Measurements from ENCODE around the gene SLC4A3. TPM values are rescaled to one million over a fixed set of nuclear protein-coding genes. Genes with fewer than 3 reads are reported as not detected.

SLC4A3 gene
- total RNA-seq, 1 donor from 2014 or later: 13.5 TPM

- H3K36me3 ChIP-seq: no peaks in the 10 kb centered on the region
- H3K27ac ChIP-seq: no peak overlapping the region
- peaks cover 5% of the 10 kb centered on the region for H3K4me1 ChIP-seq
- intact Hi-C loops (cut with DNase I): no loop called here
- no peaks in the 10 kb centered on the region for H3K27me3 ChIP-seq
- no peak overlapping the region for H3K4me3 ChIP-seq
- TF ChIP-seq CTCF (IDR thresholded peaks at IDR 0.05) (no peak), POLR2AphosphoS5 (IDR thresholded peaks at IDR 0.05; ENCODE audit: insufficient read depth in 1 of 2, low read depth in 1 of 2) (no peak), POLR2A (IDR thresholded peaks at IDR 0.05) (no peak)
- peak in 1 of 2 donors; percentile 82 for DNase-seq (ENCODE audit: extremely low spot score in 2 of 2)
- H3K9me3 ChIP-seq: no peaks in the 10 kb centered on the region
Measured at GRCh38 chr2:219638217-219638947, 11.0 kb downstream of the SLC4A3 start.

GRCh38 chr2:219638948-219639755, 11.7 kb downstream of the SLC4A3 start:
- Histone ChIP-seq H3K4me3 (no peak overlapping the region), H3K36me3 (no peaks in the 10 kb centered on the region), H3K27ac (no peak overlapping the region), H3K4me1 (peaks cover 5% of the 10 kb centered on the region), H3K27me3 (no peaks in the 10 kb centered on the region), H3K9me3 (no peaks in the 10 kb centered on the region)
- intact Hi-C loops (cut with DNase I): no loop called here
- peak; percentile 46 to 52 for DNase-seq (ENCODE audit: extremely low spot score in 2 of 2)
- TF ChIP-seq POLR2AphosphoS5 (IDR thresholded peaks at IDR 0.05; ENCODE audit: insufficient read depth in 1 of 2, low read depth in 1 of 2): no peak
- TF ChIP-seq CTCF (IDR thresholded peaks at IDR 0.05): no peak
- TF ChIP-seq POLR2A (IDR thresholded peaks at IDR 0.05): no peak

GRCh38 chr2:219641390-219642068, 14.1 kb downstream of the SLC4A3 start:
- H3K4me3 ChIP-seq: no peak overlapping the region
- DNase-seq (ENCODE audit: extremely low spot score in 2 of 2): peak; percentile 83 to 84
- intact Hi-C loops (cut with DNase I): loop anchor here (5.0 kb wide), 2 partner anchors 99 to 144 kb away; partner anchors contain the start of genes CHPF, GMPPA and TMEM198
- H3K27me3 ChIP-seq: no peaks in the 10 kb centered on the region
- H3K36me3 ChIP-seq: no peaks in the 10 kb centered on the region
- peak overlapping the region; percentile 22 for H3K27ac ChIP-seq
- TF ChIP-seq POLR2AphosphoS5 (IDR thresholded peaks at IDR 0.05; ENCODE audit: insufficient read depth in 1 of 2, low read depth in 1 of 2): no peak
- TF ChIP-seq CTCF (IDR thresholded peaks at IDR 0.05): no peak
- TF ChIP-seq POLR2A (IDR thresholded peaks at IDR 0.05): no peak
- H3K4me1 ChIP-seq: peaks cover 20% of the 10 kb centered on the region
- H3K9me3 ChIP-seq: no peaks in the 10 kb centered on the region

- H3K27me3 ChIP-seq: no peaks in the 10 kb centered on the region
- H3K36me3 ChIP-seq: no peaks in the 10 kb centered on the region
- peak in 1 of 2 donors; percentile 89 for DNase-seq (ENCODE audit: extremely low spot score in 2 of 2)
- no peak overlapping the region for H3K4me3 ChIP-seq
- no peaks in the 10 kb centered on the region for H3K9me3 ChIP-seq
- TF ChIP-seq POLR2A (IDR thresholded peaks at IDR 0.05) (no peak), POLR2AphosphoS5 (IDR thresholded peaks at IDR 0.05; ENCODE audit: insufficient read depth in 1 of 2, low read depth in 1 of 2) (no peak), CTCF (IDR thresholded peaks at IDR 0.05) (no peak)
- H3K4me1 ChIP-seq: peaks cover 20% of the 10 kb centered on the region
- H3K27ac ChIP-seq: peak overlapping the region; percentile 22
- intact Hi-C loops (cut with DNase I): loop anchor here (5.0 kb wide), 2 partner anchors 100 to 145 kb away; partner anchors contain the start of genes CHPF, GMPPA and TMEM198
Measured at GRCh38 chr2:219642069-219642454, 14.6 kb downstream of the SLC4A3 start.

All from vagina (tissue), 2 donors.